ENCODE measurements around the gene CIT. TPM values are rescaled to one million over a fixed set of nuclear protein-coding genes. Genes with fewer than 3 reads are reported as not detected.

The CIT gene
- total RNA-seq, 1 experiment from 2014 or later, result 67.9 TPM

DNA sequence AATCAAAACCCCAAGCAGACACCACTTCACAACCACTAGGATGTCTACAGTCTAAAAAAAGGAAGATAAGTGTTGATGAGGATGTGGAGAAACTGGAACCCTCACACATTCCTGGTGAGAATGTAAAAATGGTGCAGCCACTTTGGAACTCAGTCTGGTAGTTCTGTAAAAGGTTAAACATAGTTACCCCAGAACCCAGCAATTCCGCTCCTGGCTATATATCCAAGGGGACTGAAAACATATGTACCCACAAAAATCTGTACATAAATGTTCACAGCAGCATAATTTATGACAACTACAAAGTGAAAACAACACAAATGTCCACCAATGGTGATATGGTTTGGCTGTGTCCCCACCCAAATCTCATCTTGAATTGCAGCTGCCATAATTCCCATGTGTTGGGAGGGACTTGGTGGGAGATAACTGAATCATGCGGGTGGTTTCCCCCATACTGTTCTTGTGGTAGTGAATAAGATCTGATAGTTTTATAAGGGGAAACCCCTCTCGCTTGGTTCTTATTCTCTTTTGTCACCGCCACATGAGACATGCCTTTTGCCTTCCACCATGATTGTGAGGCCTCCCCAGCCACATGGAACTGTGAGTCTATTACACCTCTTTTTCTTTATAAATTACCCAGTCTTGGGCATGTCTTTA, 162.4 kb downstream of the CIT start:
- peaks cover 14% of the 10 kb centered on the region for H3K4me1 ChIP-seq (ENCODE audit: control insufficient read depth, insufficient read depth, low read length)
- ChIA-PET CTCF (no interaction called here), POLR2A (no interaction called here)
- no peak overlapping the region for H3K4me3 ChIP-seq (ENCODE audit: low read depth in 2 of 2, low read length in 2 of 2)
- no peaks in the 10 kb centered on the region for H3K9me3 ChIP-seq (ENCODE audit: control insufficient read depth, insufficient read depth, low read depth, low read length)
- DNase-seq (ENCODE audit: low read depth, low spot score) (no peak), ATAC-seq (no peak)
- in situ Hi-C loops (cut with HindIII; ENCODE audit: low pct_unique_long_range_greater_than_20kb, low sequenced_read_pairs), result no loop called here
- TF ChIP-seq TCF7L2 (IDR thresholded peaks at IDR 0.05; ENCODE audit: low read depth, low read length) (no peak), SIN3A (IDR thresholded peaks at IDR 0.05; ENCODE audit: borderline replicate concordance, insufficient read depth, low read depth, low read length) (no peak), REST (IDR thresholded peaks at IDR 0.05; ENCODE audit: insufficient read depth in 1 of 2, low read depth in 2 of 2, low read length in 1 of 2) (no peak), POLR2AphosphoS5 (IDR thresholded peaks at IDR 0.05; ENCODE audit: low read depth, low read length) (no peak)
- TF ChIP-seq, protein P1, sequence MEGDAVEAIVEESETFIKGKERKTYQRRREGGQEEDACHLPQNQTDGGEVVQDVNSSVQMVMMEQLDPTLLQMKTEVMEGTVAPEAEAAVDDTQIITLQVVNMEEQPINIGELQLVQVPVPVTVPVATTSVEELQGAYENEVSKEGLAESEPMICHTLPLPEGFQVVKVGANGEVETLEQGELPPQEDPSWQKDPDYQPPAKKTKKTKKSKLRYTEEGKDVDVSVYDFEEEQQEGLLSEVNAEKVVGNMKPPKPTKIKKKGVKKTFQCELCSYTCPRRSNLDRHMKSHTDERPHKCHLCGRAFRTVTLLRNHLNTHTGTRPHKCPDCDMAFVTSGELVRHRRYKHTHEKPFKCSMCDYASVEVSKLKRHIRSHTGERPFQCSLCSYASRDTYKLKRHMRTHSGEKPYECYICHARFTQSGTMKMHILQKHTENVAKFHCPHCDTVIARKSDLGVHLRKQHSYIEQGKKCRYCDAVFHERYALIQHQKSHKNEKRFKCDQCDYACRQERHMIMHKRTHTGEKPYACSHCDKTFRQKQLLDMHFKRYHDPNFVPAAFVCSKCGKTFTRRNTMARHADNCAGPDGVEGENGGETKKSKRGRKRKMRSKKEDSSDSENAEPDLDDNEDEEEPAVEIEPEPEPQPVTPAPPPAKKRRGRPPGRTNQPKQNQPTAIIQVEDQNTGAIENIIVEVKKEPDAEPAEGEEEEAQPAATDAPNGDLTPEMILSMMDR (IDR thresholded peaks at IDR 0.05), result no peak
- no peaks in the 10 kb centered on the region for H3K27me3 ChIP-seq (ENCODE audit: control insufficient read depth, insufficient read depth, low read length)
- BruUV-seq (replicated peaks), result no TSS peak
- intact Hi-C loops (cut with micrococcal nuclease; ENCODE audit: unreplicated experiment), result no loop called here
- H3K36me3 ChIP-seq (ENCODE audit: control insufficient read depth, insufficient read depth, low read length), result peaks cover 9% of the 10 kb centered on the region
- no peak overlapping the region for H3K27ac ChIP-seq (ENCODE audit: low read length)

- Histone ChIP-seq H3K27ac (ENCODE audit: low read length) (no peak overlapping the region), H3K36me3 (ENCODE audit: control insufficient read depth, insufficient read depth, low read length) (peaks cover 14% of the 10 kb centered on the region), H3K9me3 (ENCODE audit: control insufficient read depth, insufficient read depth, low read depth, low read length) (no peaks in the 10 kb centered on the region), H3K4me1 (ENCODE audit: control insufficient read depth, insufficient read depth, low read length) (peaks cover 14% of the 10 kb centered on the region), H3K27me3 (ENCODE audit: control insufficient read depth, insufficient read depth, low read length) (no peaks in the 10 kb centered on the region), H3K4me3 (ENCODE audit: low read depth in 2 of 2, low read length in 2 of 2) (no peak overlapping the region)
- no TSS peak for BruUV-seq (replicated peaks)
- intact Hi-C loops (cut with micrococcal nuclease; ENCODE audit: unreplicated experiment), result no loop called here
- ChIA-PET CTCF (no interaction called here), POLR2A (no interaction called here)
- no peak for DNase-seq (ENCODE audit: low read depth, low spot score)
- ATAC-seq, result no peak
- TF ChIP-seq, protein P1 (IDR thresholded peaks at IDR 0.05), result no peak
- no peak for TF ChIP-seq POLR2AphosphoS5 (IDR thresholded peaks at IDR 0.05; ENCODE audit: low read depth, low read length)
- no peak for TF ChIP-seq REST (IDR thresholded peaks at IDR 0.05; ENCODE audit: insufficient read depth in 1 of 2, low read depth in 2 of 2, low read length in 1 of 2)
- TF ChIP-seq TCF7L2 (IDR thresholded peaks at IDR 0.05; ENCODE audit: low read depth, low read length), result no peak
- no peak for TF ChIP-seq SIN3A (IDR thresholded peaks at IDR 0.05; ENCODE audit: borderline replicate concordance, insufficient read depth, low read depth, low read length)
- in situ Hi-C loops (cut with HindIII; ENCODE audit: low pct_unique_long_range_greater_than_20kb, low sequenced_read_pairs), result no loop called here
Observed at GRCh38 chr12:119713551-119714031, 163.5 kb downstream of the CIT start.
